Measurements from ENCODE around the gene CPN1. TPM values are rescaled to one million over a fixed set of nuclear protein-coding genes. Genes with fewer than 3 reads are reported as not detected.

Gene CPN1
- total and polyA plus RNA-seq, 10 of the 15 experiments (the other 5 are each of a cell fraction or from before 2014, with no cell fraction given), result 0.03 to 0.10 TPM; not detected in 8

- Histone ChIP-seq H3K27me3 (replicated peaks in 1 of 2; ENCODE audit: control insufficient read depth in 2 of 2, insufficient read depth in 2 of 2, low read length in 1 of 2) (no peaks in the 10 kb centered on the region), H4K20me1 (ENCODE audit: control insufficient read depth, insufficient read depth) (no peaks in the 10 kb centered on the region), H3K79me2 (ENCODE audit: control insufficient read depth, insufficient read depth, low read length) (no peaks in the 10 kb centered on the region), H3K27ac (ENCODE audit: control insufficient read depth, insufficient read depth) (peak overlapping the region; percentile 94), H3K36me3 (ENCODE audit: control insufficient read depth in 2 of 2, insufficient read depth in 2 of 2, low read length in 1 of 2) (no peaks in the 10 kb centered on the region), H2AFZ (ENCODE audit: control insufficient read depth, low read depth, low read length) (peak overlapping the region; percentile 65; the same call in 1 of the 2 replicates), H3K4me3 (no peak overlapping the region), H3K4me2 (ENCODE audit: control insufficient read depth, insufficient read depth) (peak overlapping the region; percentile 57; the same call in 1 of the 2 replicates), H3K9me3 (replicated peaks; ENCODE audit: control insufficient read depth, insufficient read depth, low read length) (no peaks in the 10 kb centered on the region; the same call in 2 of the 3 replicates), H3K4me1 (ENCODE audit: control insufficient read depth, insufficient read depth, low read length) (peaks cover 34% of the 10 kb centered on the region), H3K9ac (ENCODE audit: control insufficient read depth, insufficient read depth, low read length) (0 out of 2 replicates have a peak overlapping the region, but pooled peaks have one; percentile 24)
- FAIRE-seq, result no peak
- CTCF ChIA-PET, result interaction anchor here (2.2 kb wide), 1 partner anchor 26 kb away, joined by 17 read pairs; no protein-coding TSS in a partner anchor
- in situ Hi-C loops (cut with MboI) (no loop called here), intact Hi-C loops (cut with micrococcal nuclease; ENCODE audit: unreplicated experiment) (no loop called here)
- SMC1A ChIA-PET (ENCODE audit: uncharacterized antibody, unreplicated experiment), result interaction anchor here (6.3 kb wide), 1 partner anchor 26 kb away, joined by 54 read pairs; no protein-coding TSS in a partner anchor
- ATAC-seq, result no peak
- POLR2A ChIA-PET, result no interaction called here
- WGBS (ENCODE audit: insufficient coverage, insufficient replicate concordance, low lambda C conversion rate, missing lambda C conversion rate), result 73% methylated on average over 3 of the region's 3 CpGs
- DNase-seq (ENCODE audit: low read depth, low spot score), result no peak
- TF ChIP-seq TCF7 (IDR thresholded peaks at IDR 0.05; ENCODE audit: borderline replicate concordance) (no peak), CBFB (IDR thresholded peaks at IDR 0.05; ENCODE audit: low read depth) (no peak), SMC3 (IDR thresholded peaks at IDR 0.05; ENCODE audit: borderline replicate concordance, low read length) (no peak), CREM (IDR thresholded peaks at IDR 0.05; ENCODE audit: low read depth) (no peak), NR2C2 (IDR thresholded peaks at IDR 0.05; ENCODE audit: borderline replicate concordance, control insufficient read depth, insufficient read length, low read depth) (no peak), POU2F2 (IDR thresholded peaks at IDR 0.05; ENCODE audit: borderline replicate concordance, low read depth, low read length) (no peak), FOXK2 (IDR thresholded peaks at IDR 0.05) (no peak), FOXM1 (IDR thresholded peaks at IDR 0.05; ENCODE audit: low read depth, low read length) (no peak), MTA3 (IDR thresholded peaks at IDR 0.05; ENCODE audit: borderline replicate concordance, low read length) (no peak)
- RAD21 ChIA-PET (ENCODE audit: unreplicated experiment), result interaction anchor here (2.3 kb wide), 1 partner anchor 44 kb away, joined by 17 read pairs; no protein-coding TSS in a partner anchor
- no TSS peak for BruUV-seq (replicated peaks)
These were observed 61.9 kb downstream of the CPN1 start for GRCh38 chr10:100019787-100020141.

Data from GM12878 (cell line).